AG10803 (cell line): ENCODE data around the gene RASGEF1C.

Experiments
- DNase-seq: peaks from one replicate; pipeline ENCODE4 v3.0.0; 2010; ENCODE audit warnings: low read depth
- H3K4me3 ChIP-seq: 2 replicates; pipeline ENCODE4 v1.5.1; 2011; ENCODE audit warnings: mild to moderate bottlenecking, low read length, control low read depth
- TF ChIP-seq, protein P1 (sequence below): conservative IDR thresholded peaks from 2 replicates; pipeline ENCODE4 v1.5.1; 2011; ENCODE audit warnings: mild to moderate bottlenecking, low read length, control low read depth, inconsistent platforms

RASGEF1C gene

DNA sequence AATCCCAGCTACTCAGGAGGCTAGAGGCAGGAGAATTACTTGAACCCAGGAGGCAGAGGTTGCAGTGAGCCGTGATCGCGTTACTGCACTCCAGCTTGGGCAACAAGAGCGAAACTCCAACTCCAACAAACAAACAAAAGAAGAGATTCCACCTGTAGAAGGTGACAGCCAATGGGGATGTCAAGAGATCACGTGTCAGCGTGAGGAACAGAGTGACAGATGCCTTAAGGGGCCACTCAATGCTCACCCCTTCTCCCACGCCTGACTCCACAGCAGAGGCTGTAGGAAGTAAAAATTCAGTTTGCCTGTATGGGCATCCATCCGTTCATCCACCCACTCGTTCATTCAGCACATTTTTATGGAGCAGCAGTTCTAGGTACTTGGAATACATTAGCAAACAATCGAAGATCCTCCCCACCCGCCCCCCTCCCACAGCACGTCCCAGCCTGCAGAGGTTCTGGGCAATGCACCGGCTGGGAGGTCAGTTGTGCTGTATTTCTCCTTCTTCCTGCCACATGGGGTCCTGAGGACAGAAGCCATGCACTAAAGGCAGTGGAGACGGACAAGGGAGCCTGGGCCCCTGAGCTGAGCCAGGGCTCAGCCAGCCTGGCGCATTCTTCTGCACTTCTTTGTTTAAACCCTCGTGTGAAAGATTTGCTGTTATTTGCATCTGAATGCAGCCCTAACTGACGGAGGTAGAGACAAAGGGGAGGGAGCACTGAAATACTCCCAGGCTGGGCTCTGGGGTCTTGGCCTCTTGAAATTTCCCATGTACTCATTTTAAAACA is 126.2 kb downstream of the RASGEF1C start:
- TF ChIP-seq, protein P1, sequence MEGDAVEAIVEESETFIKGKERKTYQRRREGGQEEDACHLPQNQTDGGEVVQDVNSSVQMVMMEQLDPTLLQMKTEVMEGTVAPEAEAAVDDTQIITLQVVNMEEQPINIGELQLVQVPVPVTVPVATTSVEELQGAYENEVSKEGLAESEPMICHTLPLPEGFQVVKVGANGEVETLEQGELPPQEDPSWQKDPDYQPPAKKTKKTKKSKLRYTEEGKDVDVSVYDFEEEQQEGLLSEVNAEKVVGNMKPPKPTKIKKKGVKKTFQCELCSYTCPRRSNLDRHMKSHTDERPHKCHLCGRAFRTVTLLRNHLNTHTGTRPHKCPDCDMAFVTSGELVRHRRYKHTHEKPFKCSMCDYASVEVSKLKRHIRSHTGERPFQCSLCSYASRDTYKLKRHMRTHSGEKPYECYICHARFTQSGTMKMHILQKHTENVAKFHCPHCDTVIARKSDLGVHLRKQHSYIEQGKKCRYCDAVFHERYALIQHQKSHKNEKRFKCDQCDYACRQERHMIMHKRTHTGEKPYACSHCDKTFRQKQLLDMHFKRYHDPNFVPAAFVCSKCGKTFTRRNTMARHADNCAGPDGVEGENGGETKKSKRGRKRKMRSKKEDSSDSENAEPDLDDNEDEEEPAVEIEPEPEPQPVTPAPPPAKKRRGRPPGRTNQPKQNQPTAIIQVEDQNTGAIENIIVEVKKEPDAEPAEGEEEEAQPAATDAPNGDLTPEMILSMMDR, result no peak
- DNase-seq, result no peak
- no peak overlapping the region for H3K4me3 ChIP-seq

DNA sequence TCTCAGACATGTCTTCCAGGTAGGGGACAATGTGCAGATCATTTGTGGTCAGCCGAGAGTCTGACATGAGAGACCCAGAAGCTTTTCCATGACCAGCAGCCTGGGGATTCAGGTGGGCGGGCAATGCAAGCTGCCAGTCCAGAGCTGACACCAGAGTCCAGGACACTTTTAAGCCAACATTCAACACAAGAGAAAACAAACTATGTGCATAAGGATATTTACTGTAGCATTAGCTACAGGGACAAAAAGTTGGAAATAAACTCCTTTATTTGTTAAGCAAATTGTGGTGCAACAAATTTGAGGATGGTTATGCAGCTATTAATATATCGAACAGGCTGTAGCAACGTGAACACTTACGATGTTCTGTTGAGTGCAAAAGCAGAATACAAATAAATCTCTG is 127.5 kb downstream of the RASGEF1C start:
- TF ChIP-seq, protein P1, result no peak
- no peak for DNase-seq
- H3K4me3 ChIP-seq, result no peak overlapping the region

DNA sequence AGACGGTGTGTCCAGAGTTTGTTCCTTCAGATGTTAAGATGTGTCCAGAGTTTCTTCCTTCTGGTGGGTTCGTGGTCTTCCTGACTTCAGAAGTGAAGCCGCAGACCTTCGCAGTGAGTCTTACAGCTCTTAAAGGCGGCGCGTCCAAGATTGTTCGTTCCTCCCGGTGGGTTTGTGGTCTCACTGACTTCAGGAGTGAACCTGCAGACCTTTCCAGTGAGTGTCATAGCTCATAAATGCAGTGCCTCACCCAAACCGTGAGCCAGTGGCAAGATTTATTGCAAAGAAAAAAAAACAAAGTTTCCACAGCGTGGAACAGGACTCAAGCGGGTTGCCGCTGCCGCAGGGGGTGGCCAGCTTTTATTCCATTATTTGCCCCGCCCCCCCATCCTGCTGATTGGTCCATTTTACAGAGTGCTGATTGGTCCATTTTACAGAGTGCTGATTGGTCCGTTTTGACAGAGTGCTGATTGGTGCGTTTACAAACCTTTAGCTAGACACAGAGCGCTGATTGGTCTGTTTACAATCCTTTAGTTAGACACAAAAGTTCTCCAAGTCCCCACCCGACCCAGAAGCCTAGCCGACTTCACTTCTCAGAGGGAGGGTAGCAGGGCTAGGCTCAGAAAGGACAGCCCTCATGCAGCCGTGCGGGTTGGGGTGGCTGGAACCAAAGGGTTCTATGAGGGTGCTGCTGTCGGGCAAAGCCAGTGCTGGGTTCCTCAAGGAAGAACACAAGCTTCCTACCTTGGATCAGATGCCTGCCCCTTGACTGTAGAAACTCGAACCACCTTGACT is 128.3 kb downstream of the RASGEF1C start:
- no peak overlapping the region for H3K4me3 ChIP-seq
- TF ChIP-seq, protein P1, result no peak
- no peak for DNase-seq

DNA sequence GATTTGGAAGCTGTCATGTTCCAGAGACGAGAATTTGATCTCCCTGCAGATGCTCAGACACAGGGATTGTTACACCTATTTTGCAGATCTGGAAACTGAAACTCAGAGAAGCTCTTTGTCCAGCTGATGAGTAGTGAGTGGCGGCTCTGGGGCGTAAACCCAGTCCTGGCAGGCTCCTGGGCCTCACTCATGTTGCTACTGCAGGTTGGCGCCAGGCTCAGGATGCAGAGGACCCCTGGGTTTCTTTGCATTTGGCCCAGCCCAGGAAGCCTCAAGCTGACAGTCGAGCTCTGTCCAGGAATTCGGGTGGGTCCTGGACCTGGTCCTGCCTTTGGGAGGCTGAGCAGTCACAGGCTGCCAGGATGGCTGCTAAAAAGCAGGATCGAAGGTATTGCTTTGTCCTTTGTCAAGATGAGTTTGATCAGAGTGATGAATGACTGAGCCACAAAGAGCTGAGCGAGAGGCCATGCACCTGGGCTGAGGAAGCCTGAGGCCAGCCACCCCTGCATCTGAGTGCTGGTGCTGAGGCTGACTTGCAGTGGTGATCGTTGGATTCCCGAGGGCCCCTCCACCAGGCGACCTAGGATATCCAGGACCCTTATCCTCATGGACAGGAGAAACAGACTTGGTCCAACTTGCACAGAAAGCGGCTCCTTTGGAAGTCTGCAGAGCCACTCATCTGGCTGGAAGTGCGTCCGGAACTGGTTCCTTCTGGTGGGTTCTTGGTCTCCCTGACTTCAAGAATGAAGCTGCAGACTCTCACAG is 129.1 kb downstream of the RASGEF1C start:
- TF ChIP-seq, protein P1, result no peak
- H3K4me3 ChIP-seq, result no peak overlapping the region
- no peak for DNase-seq

DNA sequence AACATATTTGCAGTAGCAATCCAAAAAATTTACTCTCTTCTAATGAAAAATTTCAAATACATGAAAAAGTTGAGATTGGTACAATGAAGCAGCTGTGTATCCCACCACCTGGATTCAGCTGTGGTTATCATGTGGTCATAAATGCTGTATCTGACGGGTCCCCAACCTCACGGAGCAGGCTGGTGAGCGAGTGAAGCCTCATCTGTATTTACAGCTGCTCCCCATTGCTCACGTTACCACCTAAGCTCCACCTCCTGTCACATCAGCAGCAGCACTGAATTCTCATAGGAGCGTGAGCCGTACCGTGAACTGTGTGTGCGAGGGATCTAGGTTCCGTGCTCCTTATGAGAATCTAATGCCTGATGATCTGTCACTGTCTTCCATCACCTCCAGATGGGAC is 130.7 kb downstream of the RASGEF1C start:
- TF ChIP-seq, protein P1, result no peak
- H3K4me3 ChIP-seq, result no peak overlapping the region
- no peak for DNase-seq

DNA sequence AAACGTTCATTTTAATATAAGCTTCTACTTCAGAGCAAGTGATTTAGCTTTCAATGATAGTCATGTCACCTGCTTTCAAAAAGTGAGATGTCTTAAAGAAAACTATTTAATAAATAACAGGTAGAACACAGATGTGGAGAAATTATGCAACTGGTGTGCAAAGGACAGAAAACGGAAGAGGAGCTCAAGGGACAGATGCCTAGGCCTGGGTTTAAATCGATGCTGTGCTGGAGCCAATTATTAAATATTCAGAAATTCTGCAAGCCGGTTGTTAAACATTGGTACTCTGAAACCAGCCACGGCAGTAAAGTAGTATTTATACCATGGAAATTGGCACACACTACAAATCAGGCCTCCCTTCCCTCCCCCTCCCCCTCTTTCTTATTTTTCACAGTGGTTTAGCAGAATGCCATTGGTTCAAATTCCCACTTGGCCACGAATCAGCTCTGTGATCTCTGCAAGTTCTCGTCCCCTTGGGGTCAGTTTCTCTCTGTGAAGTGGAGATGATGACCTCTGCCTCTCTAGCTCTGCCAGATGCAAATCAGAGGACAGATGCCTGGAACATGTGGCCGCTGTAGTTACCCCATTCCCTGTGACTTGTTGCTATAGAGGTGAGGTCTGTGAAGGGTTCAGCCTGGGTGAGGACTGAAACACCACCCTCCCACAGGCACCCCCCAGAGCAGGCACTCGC is 131.3 kb downstream of the RASGEF1C start:
- TF ChIP-seq, protein P1, result no peak
- DNase-seq, result no peak
- no peak overlapping the region for H3K4me3 ChIP-seq
